Measurements from ENCODE around the gene C5AR1.

C5AR1 gene

GRCh38 chr19:47319923-47320871 is 10.5 kb downstream of the C5AR1 start:
- no peak for TF ChIP-seq TEAD4 (IDR thresholded peaks at IDR 0.05)
- no peak for TF ChIP-seq YY1 (IDR thresholded peaks at IDR 0.05; ENCODE audit: low read depth)
- TF ChIP-seq ZBTB7A (IDR thresholded peaks at IDR 0.05; ENCODE audit: low read depth), result no peak
- no peak for TF ChIP-seq CEBPB (IDR thresholded peaks at IDR 0.05)
- TF ChIP-seq MAX (IDR thresholded peaks at IDR 0.05), result no peak
- no peak for TF ChIP-seq NFIC (IDR thresholded peaks at IDR 0.05)
- TF ChIP-seq TCF12 (IDR thresholded peaks at IDR 0.05; ENCODE audit: low read depth), result no peak
- no peak for TF ChIP-seq CREB1 (IDR thresholded peaks at IDR 0.05; ENCODE audit: low read depth)
- no peak for TF ChIP-seq USF1 (IDR thresholded peaks at IDR 0.05)
- TF ChIP-seq TAF1 (IDR thresholded peaks at IDR 0.05; ENCODE audit: low read depth), result no peak
- no peak for TF ChIP-seq EGR1 (IDR thresholded peaks at IDR 0.05)
- TF ChIP-seq FOXM1 (IDR thresholded peaks at IDR 0.05; ENCODE audit: borderline replicate concordance, low read depth), result no peak
- no peak for TF ChIP-seq RAD21 (IDR thresholded peaks at IDR 0.05; ENCODE audit: low read depth)
- no peak for TF ChIP-seq EP300 (IDR thresholded peaks at IDR 0.05; ENCODE audit: borderline replicate concordance)
- no peak for TF ChIP-seq REST (IDR thresholded peaks at IDR 0.05; ENCODE audit: low read depth)

- TF ChIP-seq RAD21 (IDR thresholded peaks at IDR 0.05; ENCODE audit: low read depth) (no peak), EGR1 (IDR thresholded peaks at IDR 0.05) (no peak), EP300 (IDR thresholded peaks at IDR 0.05; ENCODE audit: borderline replicate concordance) (no peak), TAF1 (IDR thresholded peaks at IDR 0.05; ENCODE audit: low read depth) (no peak), YY1 (IDR thresholded peaks at IDR 0.05; ENCODE audit: low read depth) (no peak), MAX (IDR thresholded peaks at IDR 0.05) (no peak), TEAD4 (IDR thresholded peaks at IDR 0.05) (no peak), TCF12 (IDR thresholded peaks at IDR 0.05; ENCODE audit: low read depth) (no peak), CREB1 (IDR thresholded peaks at IDR 0.05; ENCODE audit: low read depth) (no peak), USF1 (IDR thresholded peaks at IDR 0.05) (no peak), ZBTB7A (IDR thresholded peaks at IDR 0.05; ENCODE audit: low read depth) (no peak), NFIC (IDR thresholded peaks at IDR 0.05) (no peak), REST (IDR thresholded peaks at IDR 0.05; ENCODE audit: low read depth) (no peak), CEBPB (IDR thresholded peaks at IDR 0.05) (no peak), FOXM1 (IDR thresholded peaks at IDR 0.05; ENCODE audit: borderline replicate concordance, low read depth) (no peak)
Observed at GRCh38 chr19:47321630-47322029, 12.0 kb downstream of the C5AR1 start.

- TF ChIP-seq EGR1 (IDR thresholded peaks at IDR 0.05), result no peak
- TF ChIP-seq CREB1 (IDR thresholded peaks at IDR 0.05; ENCODE audit: low read depth), result no peak
- no peak for TF ChIP-seq USF1 (IDR thresholded peaks at IDR 0.05)
- no peak for TF ChIP-seq CEBPB (IDR thresholded peaks at IDR 0.05)
- TF ChIP-seq TEAD4 (IDR thresholded peaks at IDR 0.05), result no peak
- no peak for TF ChIP-seq TCF12 (IDR thresholded peaks at IDR 0.05; ENCODE audit: low read depth)
- TF ChIP-seq REST (IDR thresholded peaks at IDR 0.05; ENCODE audit: low read depth), result no peak
- TF ChIP-seq YY1 (IDR thresholded peaks at IDR 0.05; ENCODE audit: low read depth), result no peak
- no peak for TF ChIP-seq NFIC (IDR thresholded peaks at IDR 0.05)
- no peak for TF ChIP-seq TAF1 (IDR thresholded peaks at IDR 0.05; ENCODE audit: low read depth)
- no peak for TF ChIP-seq RAD21 (IDR thresholded peaks at IDR 0.05; ENCODE audit: low read depth)
- no peak for TF ChIP-seq ZBTB7A (IDR thresholded peaks at IDR 0.05; ENCODE audit: low read depth)
- no peak for TF ChIP-seq FOXM1 (IDR thresholded peaks at IDR 0.05; ENCODE audit: borderline replicate concordance, low read depth)
- no peak for TF ChIP-seq MAX (IDR thresholded peaks at IDR 0.05)
- no peak for TF ChIP-seq EP300 (IDR thresholded peaks at IDR 0.05; ENCODE audit: borderline replicate concordance)
Observed at GRCh38 chr19:47322058-47322457, 12.4 kb downstream of the C5AR1 start.
